GM19452 (cell line): ENCODE measurements around the gene DBX2.
"Not testable (repeated sequence)": the region's sequence is repeated elsewhere in the genome, so short reads cannot be mapped to it uniquely, and the experiment has no call there.

Source experiments
- ATAC-seq: cut with Tn5 transposase; IDR thresholded peaks from one replicate; pipeline ENCODE4 v1.9.1; 2021; ENCODE audit not compliant: unreplicated experiment

DBX2 gene

GRCh38 chr12:45012749-45013148, 38.1 kb downstream of the DBX2 start:
- no peak for ATAC-seq

- no peak for ATAC-seq
These were observed 40.8 kb downstream of the DBX2 start for GRCh38 chr12:45010059-45010458.

GRCh38 chr12:45008211-45008610, 42.7 kb downstream of the DBX2 start:
- ATAC-seq = no peak

- no peak for ATAC-seq
These were observed 51.5 kb downstream of the DBX2 start for GRCh38 chr12:44999355-44999754.

GRCh38 chr12:44993161-44993560, 57.7 kb downstream of the DBX2 start:
- ATAC-seq = no peak

- not testable (repeated sequence) for ATAC-seq
These were observed 66.0 kb downstream of the DBX2 start for GRCh38 chr12:44984863-44985262.

GRCh38 chr12:44979918-44980317, 71.0 kb downstream of the DBX2 start:
- no peak for ATAC-seq

- no peak for ATAC-seq
These were observed 74.7 kb downstream of the DBX2 start for GRCh38 chr12:44976246-44976645.

GRCh38 chr12:44972746-44973421, 78.0 kb downstream of the DBX2 start:
- no peak for ATAC-seq

- no peak for ATAC-seq
These were observed 81.9 kb downstream of the DBX2 start for GRCh38 chr12:44968965-44969364.
